Mucosa of rectum (tissue), 2 donors: Measurements from ENCODE around the gene PCLAF.
A peak's percentile ranks its signal among the peaks of the same experiment; 100 is the strongest.
"Not testable (repeated sequence)": the region's sequence is repeated elsewhere in the genome, so short reads cannot be mapped to it uniquely, and the experiment has no call there.

Experiments
- H3K27ac ChIP-seq, 2 donors: one replicate each; pipeline ENCODE4 v1.7.0; 2013; ENCODE audit warnings: inconsistent platforms in 2 of 2, low read depth in 2 of 2, low read length in 2 of 2
- H3K27me3 ChIP-seq, 2 donors: one replicate each; pipeline ENCODE4 v1.7.0; 2013; ENCODE audit warnings: low read length in 2 of 2; ENCODE audit not compliant: control insufficient read depth in 2 of 2, insufficient read depth in 2 of 2
- H3K36me3 ChIP-seq, 2 donors: one replicate each; pipeline ENCODE4 v1.7.0; 2013; ENCODE audit warnings: low read length in 2 of 2; ENCODE audit not compliant: control insufficient read depth in 2 of 2, insufficient read depth in 2 of 2
- H3K4me1 ChIP-seq, 2 donors: one replicate each; pipeline ENCODE4 v1.7.0; 2013; ENCODE audit warnings: low read length in 2 of 2, mild to moderate bottlenecking in 1 of 2; ENCODE audit not compliant: control insufficient read depth in 2 of 2, insufficient read depth in 2 of 2
- H3K4me3 ChIP-seq, 2 donors: one replicate each; pipeline ENCODE4 v1.7.0; 2013; ENCODE audit warnings: low read length in 2 of 2
- H3K9ac ChIP-seq, 2 donors: one replicate each; pipeline ENCODE4 v1.7.0; 2013; ENCODE audit warnings: low read length in 2 of 2, low read depth in 1 of 2, mild to moderate bottlenecking in 1 of 2
- H3K9me3 ChIP-seq, 2 donors: one replicate each; pipeline ENCODE4 v1.7.0; 2013; ENCODE audit warnings: low read length in 2 of 2; ENCODE audit not compliant: control insufficient read depth in 2 of 2
- donor health status: healthy.
- donor health status: Normal muscosa, but diverticular disease.

Gene PCLAF

GRCh38 chr15:64369078-64369607 is 12.1 kb downstream of the PCLAF start:
- Histone ChIP-seq H3K9ac (no peak overlapping the region), H3K9me3 (no peaks in the 10 kb centered on the region), H3K27ac (no peak overlapping the region), H3K27me3 (no peaks in the 10 kb centered on the region), H3K36me3 (peaks cover 0 to 5% of the 10 kb centered on the region in 2 donors), H3K4me3 (no peak overlapping the region), H3K4me1 (no peaks in the 10 kb centered on the region)

GRCh38 chr15:64361259-64361658 is 20.0 kb downstream of the PCLAF start:
- Histone ChIP-seq H3K9ac (no peak overlapping the region), H3K9me3 (no peaks in the 10 kb centered on the region), H3K27me3 (no peaks in the 10 kb centered on the region), H3K4me3 (no peak overlapping the region), H3K4me1 (peaks cover 0 to 3% of the 10 kb centered on the region in 2 donors), H3K36me3 (no peaks in the 10 kb centered on the region), H3K27ac (no peak overlapping the region)

GRCh38 chr15:64356710-64357040 is 24.6 kb downstream of the PCLAF start:
- peak overlapping the region in 1 of 2 donors; percentile 24 for H3K27ac ChIP-seq
- H3K27me3 ChIP-seq = no peaks in the 10 kb centered on the region
- peaks cover 0 to 9% of the 10 kb centered on the region in 2 donors for H3K4me1 ChIP-seq
- H3K9ac ChIP-seq = peak overlapping the region; percentile 66 to 77
- H3K4me3 ChIP-seq = peak overlapping the region; percentile 93 to 97
- no peaks in the 10 kb centered on the region for H3K36me3 ChIP-seq
- H3K9me3 ChIP-seq = no peaks in the 10 kb centered on the region

- no peaks in the 10 kb centered on the region for H3K36me3 ChIP-seq
- no peaks in the 10 kb centered on the region for H3K27me3 ChIP-seq
- H3K9me3 ChIP-seq = no peaks in the 10 kb centered on the region
- H3K4me1 ChIP-seq = peaks cover 0 to 9% of the 10 kb centered on the region in 2 donors
- peak within 1 kb of the TSS; percentile 93 to 97 for H3K4me3 ChIP-seq
- peak within 1 kb of the TSS; percentile 77 to 83 for H3K9ac ChIP-seq
- H3K27ac ChIP-seq = peak within 1 kb of the TSS; percentile 67
Observed at GRCh38 chr15:64355944-64356709, 25.1 kb downstream of the PCLAF start, which contains the start of gene CSNK1G1. Gene CSNK1G1, minus strand, starts transcription at chr15:64356173. Its CDS starts 55,674 bp downstream, at chr15:64300499.

- Histone ChIP-seq H3K36me3 (no peaks in the 10 kb centered on the region), H3K9me3 (no peaks in the 10 kb centered on the region), H3K27ac (peak overlapping the region; percentile 67), H3K4me3 (peak overlapping the region; percentile 93 to 97), H3K4me1 (peaks cover 0 to 9% of the 10 kb centered on the region in 2 donors), H3K27me3 (no peaks in the 10 kb centered on the region), H3K9ac (peak overlapping the region; percentile 77 to 83)
Observed at GRCh38 chr15:64355348-64355943, 25.8 kb downstream of the PCLAF start.

- H3K4me3 ChIP-seq = peak overlapping the region; percentile 93 to 97
- no peaks in the 10 kb centered on the region for H3K36me3 ChIP-seq
- H3K27ac ChIP-seq = no peak overlapping the region
- H3K9me3 ChIP-seq = no peaks in the 10 kb centered on the region
- H3K4me1 ChIP-seq = peaks cover 0 to 9% of the 10 kb centered on the region in 2 donors
- no peaks in the 10 kb centered on the region for H3K27me3 ChIP-seq
- H3K9ac ChIP-seq = peak overlapping the region; percentile 77 to 83
Observed at GRCh38 chr15:64354688-64355344, 26.4 kb downstream of the PCLAF start.

GRCh38 chr15:64351265-64351664 is 30.0 kb downstream of the PCLAF start:
- no peak overlapping the region for H3K27ac ChIP-seq
- no peak overlapping the region for H3K9ac ChIP-seq
- no peaks in the 10 kb centered on the region for H3K27me3 ChIP-seq
- no peaks in the 10 kb centered on the region for H3K9me3 ChIP-seq
- peaks cover 0 to 6% of the 10 kb centered on the region in 2 donors for H3K4me1 ChIP-seq
- H3K36me3 ChIP-seq = peaks cover 0 to 4% of the 10 kb centered on the region in 2 donors
- no peak overlapping the region for H3K4me3 ChIP-seq

GRCh38 chr15:64349375-64349774 is 31.9 kb downstream of the PCLAF start:
- H3K4me3 ChIP-seq = no peak overlapping the region
- H3K4me1 ChIP-seq = no peaks in the 10 kb centered on the region
- H3K9me3 ChIP-seq = no peaks in the 10 kb centered on the region
- no peaks in the 10 kb centered on the region for H3K27me3 ChIP-seq
- no peak overlapping the region for H3K27ac ChIP-seq
- no peak overlapping the region for H3K9ac ChIP-seq
- peaks cover 0 to 4% of the 10 kb centered on the region in 2 donors for H3K36me3 ChIP-seq

GRCh38 chr15:64348455-64348854 is 32.8 kb downstream of the PCLAF start:
- H3K27me3 ChIP-seq = no peaks in the 10 kb centered on the region
- no peaks in the 10 kb centered on the region for H3K9me3 ChIP-seq
- H3K4me1 ChIP-seq = no peaks in the 10 kb centered on the region
- no peak overlapping the region for H3K9ac ChIP-seq
- H3K36me3 ChIP-seq = peaks cover 0 to 4% of the 10 kb centered on the region in 2 donors
- H3K4me3 ChIP-seq = no peak overlapping the region
- H3K27ac ChIP-seq = no peak overlapping the region

- H3K36me3 ChIP-seq, H3K4me3 ChIP-seq, H3K27ac ChIP-seq, H3K4me1 ChIP-seq, H3K27me3 ChIP-seq, H3K9me3 ChIP-seq, H3K9ac ChIP-seq: not testable (repeated sequence)
Observed at GRCh38 chr15:64346242-64346641, 35.0 kb downstream of the PCLAF start.
